ENCODE measurements around the gene GALNT8. TPM values are rescaled to one million over a fixed set of nuclear protein-coding genes. Genes with fewer than 3 reads are reported as not detected.

GALNT8 gene
- total and polyA plus RNA-seq, 2 donors (not counting 1 experiment from before 2014, with no cell fraction given), result 0.30 to 1.3 TPM

GRCh38 chr12:4681732-4682131, 38.5 kb upstream of the GALNT8 start:
- no peaks in the 10 kb centered on the region for H3K9me3 ChIP-seq (ENCODE audit: control extremely low read depth in 1 of 3, control insufficient read depth in 2 of 3, insufficient read depth in 1 of 3, low read length in 2 of 3)
- H3K79me2 ChIP-seq (ENCODE audit: control insufficient read depth, insufficient read depth, low read length), result no peaks in the 10 kb centered on the region
- DNase-seq, result no peak
- TF ChIP-seq EZH2 (IDR thresholded peaks at IDR 0.05; ENCODE audit: borderline replicate concordance, insufficient read depth, low read depth, low read length, poor library complexity, severe bottlenecking), result no peak
- TF ChIP-seq, protein P1, sequence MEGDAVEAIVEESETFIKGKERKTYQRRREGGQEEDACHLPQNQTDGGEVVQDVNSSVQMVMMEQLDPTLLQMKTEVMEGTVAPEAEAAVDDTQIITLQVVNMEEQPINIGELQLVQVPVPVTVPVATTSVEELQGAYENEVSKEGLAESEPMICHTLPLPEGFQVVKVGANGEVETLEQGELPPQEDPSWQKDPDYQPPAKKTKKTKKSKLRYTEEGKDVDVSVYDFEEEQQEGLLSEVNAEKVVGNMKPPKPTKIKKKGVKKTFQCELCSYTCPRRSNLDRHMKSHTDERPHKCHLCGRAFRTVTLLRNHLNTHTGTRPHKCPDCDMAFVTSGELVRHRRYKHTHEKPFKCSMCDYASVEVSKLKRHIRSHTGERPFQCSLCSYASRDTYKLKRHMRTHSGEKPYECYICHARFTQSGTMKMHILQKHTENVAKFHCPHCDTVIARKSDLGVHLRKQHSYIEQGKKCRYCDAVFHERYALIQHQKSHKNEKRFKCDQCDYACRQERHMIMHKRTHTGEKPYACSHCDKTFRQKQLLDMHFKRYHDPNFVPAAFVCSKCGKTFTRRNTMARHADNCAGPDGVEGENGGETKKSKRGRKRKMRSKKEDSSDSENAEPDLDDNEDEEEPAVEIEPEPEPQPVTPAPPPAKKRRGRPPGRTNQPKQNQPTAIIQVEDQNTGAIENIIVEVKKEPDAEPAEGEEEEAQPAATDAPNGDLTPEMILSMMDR (IDR thresholded peaks at IDR 0.05), result no peak
- H3K4me2 ChIP-seq (replicated peaks; ENCODE audit: low read depth, low read length, poor library complexity, severe bottlenecking), result no peak overlapping the region
- H3K9ac ChIP-seq (ENCODE audit: low read length), result no peak overlapping the region
- no peaks in the 10 kb centered on the region for H3K4me1 ChIP-seq (ENCODE audit: control insufficient read depth in 2 of 2, insufficient read depth in 2 of 2, low read length in 2 of 2)
- no peak overlapping the region for H3K4me3 ChIP-seq (ENCODE audit: control extremely low read depth in 1 of 5, extremely low read depth in 1 of 5, insufficient read depth in 1 of 5, low read depth in 2 of 5, low read length in 4 of 5)
- Mint-ChIP-seq H3K4me1 (no peaks in the 10 kb centered on the region), H3K9me3 (ENCODE audit: insufficient read depth) (no peaks in the 10 kb centered on the region), H3K27ac (no peak overlapping the region), H3K4me3 (no peak overlapping the region), H3K27me3 (no peaks in the 10 kb centered on the region)
- WGBS (ENCODE audit: insufficient coverage), result no CpG with 5 or more reads among the region's 3 CpGs
- CTCF ChIA-PET, result no interaction called here
- H3K27ac ChIP-seq (ENCODE audit: low read length in 2 of 2), result no peak overlapping the region
- no peak overlapping the region for H2AFZ ChIP-seq (ENCODE audit: insufficient read depth, low read depth, low read length, poor library complexity, severe bottlenecking)
- intact Hi-C loops (cut with micrococcal nuclease), result no loop called here
- no peaks in the 10 kb centered on the region for H3K27me3 ChIP-seq (replicated peaks in 1 of 4; ENCODE audit: control extremely low read depth in 1 of 4, control insufficient read depth in 3 of 4, insufficient read depth in 4 of 4, low read length in 3 of 4)
- H4K20me1 ChIP-seq (ENCODE audit: control insufficient read depth, insufficient read depth, low read length, poor library complexity, severe bottlenecking), result no peaks in the 10 kb centered on the region
- ATAC-seq (ENCODE audit: low read depth), result no peak
- H3K36me3 ChIP-seq (replicated peaks in 1 of 2; ENCODE audit: control extremely low read depth in 1 of 2, control insufficient read depth in 1 of 2, extremely low read depth in 1 of 2, insufficient read depth in 2 of 2, low read length in 1 of 2), result peaks cover 0 to 40% of the 10 kb centered on the region in 2 experiments
- POLR2A ChIA-PET, result no interaction called here

GRCh38 chr12:4685317-4685716, 34.9 kb upstream of the GALNT8 start:
- H3K4me1 ChIP-seq (ENCODE audit: control insufficient read depth in 2 of 2, insufficient read depth in 2 of 2, low read length in 2 of 2), result no peaks in the 10 kb centered on the region
- ChIA-PET CTCF (no interaction called here), POLR2A (no interaction called here)
- Mint-ChIP-seq H3K27ac (no peak overlapping the region), H3K9me3 (ENCODE audit: insufficient read depth) (no peaks in the 10 kb centered on the region), H3K4me1 (no peaks in the 10 kb centered on the region), H3K4me3 (no peak overlapping the region), H3K27me3 (no peaks in the 10 kb centered on the region)
- H3K79me2 ChIP-seq (ENCODE audit: control insufficient read depth, insufficient read depth, low read length), result no peaks in the 10 kb centered on the region
- no peak overlapping the region for H2AFZ ChIP-seq (ENCODE audit: insufficient read depth, low read depth, low read length, poor library complexity, severe bottlenecking)
- no peak overlapping the region for H3K9ac ChIP-seq (ENCODE audit: low read length)
- intact Hi-C loops (cut with micrococcal nuclease), result no loop called here
- DNase-seq (no peak), ATAC-seq (ENCODE audit: low read depth) (no peak)
- H3K27me3 ChIP-seq (replicated peaks in 1 of 4; ENCODE audit: control extremely low read depth in 1 of 4, control insufficient read depth in 3 of 4, insufficient read depth in 4 of 4, low read length in 3 of 4), result no peaks in the 10 kb centered on the region
- peaks cover 2 to 61% of the 10 kb centered on the region in 2 experiments for H3K36me3 ChIP-seq (replicated peaks in 1 of 2; ENCODE audit: control extremely low read depth in 1 of 2, control insufficient read depth in 1 of 2, extremely low read depth in 1 of 2, insufficient read depth in 2 of 2, low read length in 1 of 2)
- TF ChIP-seq EZH2 (IDR thresholded peaks at IDR 0.05; ENCODE audit: borderline replicate concordance, insufficient read depth, low read depth, low read length, poor library complexity, severe bottlenecking), result no peak
- TF ChIP-seq, protein P1 (IDR thresholded peaks at IDR 0.05), result no peak
- H4K20me1 ChIP-seq (ENCODE audit: control insufficient read depth, insufficient read depth, low read length, poor library complexity, severe bottlenecking), result no peaks in the 10 kb centered on the region
- 95% methylated on average over 8 of the region's 8 CpGs for WGBS (ENCODE audit: insufficient coverage)
- no peak overlapping the region for H3K27ac ChIP-seq (ENCODE audit: low read length in 2 of 2)
- H3K4me3 ChIP-seq (ENCODE audit: control extremely low read depth in 1 of 5, extremely low read depth in 1 of 5, insufficient read depth in 1 of 5, low read depth in 2 of 5, low read length in 4 of 5), result no peak overlapping the region
- H3K9me3 ChIP-seq (ENCODE audit: control extremely low read depth in 1 of 3, control insufficient read depth in 2 of 3, insufficient read depth in 1 of 3, low read length in 2 of 3), result no peaks in the 10 kb centered on the region
- no peak overlapping the region for H3K4me2 ChIP-seq (replicated peaks; ENCODE audit: low read depth, low read length, poor library complexity, severe bottlenecking)

All from B cell (primary cell).